NCI-H2171 treated with DMSO at 0.1 percent for 48 hours (cell line): ENCODE measurements around the gene SH3BP4.
"Not testable (repeated sequence)": the region's sequence is repeated elsewhere in the genome, so short reads cannot be mapped to it uniquely, and the experiment has no call there.

ENCODE experiments used
- DNase-seq: peaks from one replicate; lab custom pipeline; 2025; lab: John Stamatoyannopoulos, UW

The SH3BP4 gene

GRCh38 chr2:235056768-235057167 lies 105.0 kb downstream of the SH3BP4 start:
- no peak for DNase-seq

- DNase-seq = not testable (repeated sequence)
These were observed 105.8 kb downstream of the SH3BP4 start for GRCh38 chr2:235057616-235058015.

GRCh38 chr2:235059161-235059560 lies 107.3 kb downstream of the SH3BP4 start:
- DNase-seq = no peak

- no peak for DNase-seq
These were observed 109.8 kb downstream of the SH3BP4 start for GRCh38 chr2:235061656-235062055.

GRCh38 chr2:235063471-235063961 lies 111.7 kb downstream of the SH3BP4 start:
- DNase-seq = no peak

GRCh38 chr2:235064976-235065375 lies 113.2 kb downstream of the SH3BP4 start:
- DNase-seq = no peak

- DNase-seq = no peak
These were observed 114.7 kb downstream of the SH3BP4 start for GRCh38 chr2:235066490-235066889.

- DNase-seq = no peak
These were observed 115.1 kb downstream of the SH3BP4 start for GRCh38 chr2:235066895-235067294.

GRCh38 chr2:235068701-235069100 lies 116.9 kb downstream of the SH3BP4 start:
- no peak for DNase-seq

GRCh38 chr2:235070063-235070706 lies 118.4 kb downstream of the SH3BP4 start:
- DNase-seq = no peak

GRCh38 chr2:235073868-235074413 lies 122.1 kb downstream of the SH3BP4 start:
- peak; percentile 6 for DNase-seq

GRCh38 chr2:235077046-235077445 lies 125.2 kb downstream of the SH3BP4 start:
- DNase-seq = no peak

- no peak for DNase-seq
These were observed 126.4 kb downstream of the SH3BP4 start for GRCh38 chr2:235078182-235078581.

- DNase-seq = no peak
These were observed 127.2 kb downstream of the SH3BP4 start for GRCh38 chr2:235078914-235079472.

GRCh38 chr2:235080101-235080500 lies 128.3 kb downstream of the SH3BP4 start:
- no peak for DNase-seq

GRCh38 chr2:235082578-235083338 lies 130.9 kb downstream of the SH3BP4 start:
- no peak for DNase-seq

GRCh38 chr2:235083822-235084221 lies 132.0 kb downstream of the SH3BP4 start:
- DNase-seq = no peak

- no peak for DNase-seq
These were observed 132.6 kb downstream of the SH3BP4 start for GRCh38 chr2:235084424-235084823.

GRCh38 chr2:235085476-235085875 lies 133.7 kb downstream of the SH3BP4 start:
- DNase-seq = no peak

GRCh38 chr2:235086481-235087184 lies 134.8 kb downstream of the SH3BP4 start:
- DNase-seq = no peak

GRCh38 chr2:235087832-235088495 lies 136.1 kb downstream of the SH3BP4 start:
- no peak for DNase-seq

GRCh38 chr2:235088496-235088921 lies 136.7 kb downstream of the SH3BP4 start:
- DNase-seq = no peak
